ENCODE measurements around the gene CTSH. TPM values are rescaled to one million over a fixed set of nuclear protein-coding genes. Genes with fewer than 3 reads are reported as not detected.

CTSH gene
- total and polyA plus RNA-seq, 2 experiments from 2014 or later = 19.7 to 19.9 TPM

GRCh38 chr15:78957416-78958093 lies 12.7 kb upstream of the CTSH start (continued):
- TF ChIP-seq, protein P1, sequence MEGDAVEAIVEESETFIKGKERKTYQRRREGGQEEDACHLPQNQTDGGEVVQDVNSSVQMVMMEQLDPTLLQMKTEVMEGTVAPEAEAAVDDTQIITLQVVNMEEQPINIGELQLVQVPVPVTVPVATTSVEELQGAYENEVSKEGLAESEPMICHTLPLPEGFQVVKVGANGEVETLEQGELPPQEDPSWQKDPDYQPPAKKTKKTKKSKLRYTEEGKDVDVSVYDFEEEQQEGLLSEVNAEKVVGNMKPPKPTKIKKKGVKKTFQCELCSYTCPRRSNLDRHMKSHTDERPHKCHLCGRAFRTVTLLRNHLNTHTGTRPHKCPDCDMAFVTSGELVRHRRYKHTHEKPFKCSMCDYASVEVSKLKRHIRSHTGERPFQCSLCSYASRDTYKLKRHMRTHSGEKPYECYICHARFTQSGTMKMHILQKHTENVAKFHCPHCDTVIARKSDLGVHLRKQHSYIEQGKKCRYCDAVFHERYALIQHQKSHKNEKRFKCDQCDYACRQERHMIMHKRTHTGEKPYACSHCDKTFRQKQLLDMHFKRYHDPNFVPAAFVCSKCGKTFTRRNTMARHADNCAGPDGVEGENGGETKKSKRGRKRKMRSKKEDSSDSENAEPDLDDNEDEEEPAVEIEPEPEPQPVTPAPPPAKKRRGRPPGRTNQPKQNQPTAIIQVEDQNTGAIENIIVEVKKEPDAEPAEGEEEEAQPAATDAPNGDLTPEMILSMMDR (conservative IDR thresholded peaks at IDR 0.05; ENCODE audit: low read depth in 2 of 2) = no peak
- TF ChIP-seq REST (IDR thresholded peaks at IDR 0.05; ENCODE audit: unreplicated experiment) = no peak
- no peak for TF ChIP-seq CREB1 (CRISPR knock-in tag; IDR thresholded peaks at IDR 0.05; ENCODE audit: low read depth)
- TF ChIP-seq JUNB (IDR thresholded peaks at IDR 0.05; ENCODE audit: unreplicated experiment) = no peak
- TF ChIP-seq, protein P2, sequence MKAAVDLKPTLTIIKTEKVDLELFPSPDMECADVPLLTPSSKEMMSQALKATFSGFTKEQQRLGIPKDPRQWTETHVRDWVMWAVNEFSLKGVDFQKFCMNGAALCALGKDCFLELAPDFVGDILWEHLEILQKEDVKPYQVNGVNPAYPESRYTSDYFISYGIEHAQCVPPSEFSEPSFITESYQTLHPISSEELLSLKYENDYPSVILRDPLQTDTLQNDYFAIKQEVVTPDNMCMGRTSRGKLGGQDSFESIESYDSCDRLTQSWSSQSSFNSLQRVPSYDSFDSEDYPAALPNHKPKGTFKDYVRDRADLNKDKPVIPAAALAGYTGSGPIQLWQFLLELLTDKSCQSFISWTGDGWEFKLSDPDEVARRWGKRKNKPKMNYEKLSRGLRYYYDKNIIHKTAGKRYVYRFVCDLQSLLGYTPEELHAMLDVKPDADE (IDR thresholded peaks at IDR 0.05) = no peak

DNA sequence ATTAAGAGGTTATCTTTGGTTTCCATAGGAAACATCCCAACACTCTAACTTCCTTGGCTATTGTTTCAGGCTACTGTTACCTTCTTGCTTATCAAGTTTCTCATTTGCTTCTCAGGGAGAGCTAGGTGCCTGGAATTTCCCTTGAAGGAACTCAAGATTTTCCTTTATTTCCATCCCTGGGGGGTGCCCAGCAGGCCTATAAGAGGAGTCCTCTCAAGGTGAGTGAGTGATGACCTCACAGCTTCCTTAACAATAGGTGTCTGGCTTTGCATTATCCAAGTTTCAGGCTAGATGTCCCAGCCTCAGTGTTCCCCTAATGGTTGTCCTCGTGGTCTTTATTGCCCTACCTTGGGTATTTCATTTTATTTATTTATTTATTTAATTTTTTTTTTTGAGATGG lies 12.1 kb upstream of the CTSH start:
- Histone ChIP-seq H2AFZ (no peak overlapping the region), H3K36me3 (ENCODE audit: insufficient read depth) (no peaks in the 10 kb centered on the region), H3K9me2 (ENCODE audit: insufficient read depth) (no peaks in the 10 kb centered on the region), H3K27me3 (ENCODE audit: insufficient read depth) (no peaks in the 10 kb centered on the region), H3K4me3 (no peak overlapping the region), H4K20me1 (replicated peaks; ENCODE audit: insufficient read depth) (no peaks in the 10 kb centered on the region), H3K4me2 (no peak overlapping the region), H3K4me1 (ENCODE audit: insufficient read depth) (no peaks in the 10 kb centered on the region), H3K27ac (ENCODE audit: low read depth) (no peak overlapping the region), H3K79me2 (replicated peaks; ENCODE audit: insufficient read depth) (no peaks in the 10 kb centered on the region), H3F3A (replicated peaks; ENCODE audit: low read depth) (no peaks in the 10 kb centered on the region)
- ATAC-seq (peak; percentile 69), DNase-seq (ENCODE audit: low spot score) (no peak)
- H3K27ac Mint-ChIP-seq = no peak overlapping the region
- no peaks in the 10 kb centered on the region for H3K36me3 Mint-ChIP-seq (ENCODE audit: low read depth)
- no peaks in the 10 kb centered on the region for H3K9me3 Mint-ChIP-seq
- peaks cover 5% of the 10 kb centered on the region; the same call in 2 of the 3 replicates for H3K4me1 Mint-ChIP-seq
- no peak overlapping the region for H3K4me3 Mint-ChIP-seq
- peaks cover 9% of the 10 kb centered on the region for H3K27me3 Mint-ChIP-seq (ENCODE audit: insufficient read depth, low read depth, poor library complexity)
- TF ChIP-seq EZH2phosphoT487 (IDR thresholded peaks at IDR 0.05; ENCODE audit: unreplicated experiment) (no peak), ZNF114 (CRISPR knock-in tag; IDR thresholded peaks at IDR 0.05) (no peak), ZNF462 (CRISPR knock-in tag; IDR thresholded peaks at IDR 0.05) (no peak), POLR2AphosphoS5 (IDR thresholded peaks at IDR 0.05; ENCODE audit: low read depth) (no peak), CREB1 (CRISPR knock-in tag; IDR thresholded peaks at IDR 0.05; ENCODE audit: low read depth) (no peak), ZNF331 (CRISPR knock-in tag; IDR thresholded peaks at IDR 0.05; ENCODE audit: low read depth) (no peak)
